HepG2 (cell line): ENCODE measurements around the gene AKAP7. TPM values are rescaled to one million over a fixed set of nuclear protein-coding genes. Genes with fewer than 3 reads are reported as not detected.

Experiments
- ATAC-seq: fragments of 200-7000 bp; cut with Tn5 transposase; 3 replicates; pipeline ENCODE4 v1.9.1; 2020; ENCODE audit warnings: mild to moderate bottlenecking, moderate library complexity
- BruUV-seq: library from RNA; stranded (reverse); fragments of 400-500 nt; replicated peaks from 2 replicates; lab custom pipeline; 2021; lab: Mats Ljungman, UMichigan
- CTCF ChIA-PET: fragments of 300-600 bp; formaldehyde crosslinking; extraction: SDS; loops from one replicate; lab custom pipeline; 2021; ENCODE audit warnings: low total read pairs, inconsistent platforms, low intra/inter-chr PET ratio; lab: Yijun Ruan, JAX
- POLR2A ChIA-PET: fragments of 350-600 bp; sonication (Branson Sonifier 250); formaldehyde crosslinking; loops from one replicate; lab custom pipeline; 2020; ENCODE audit warnings: antibody characterized with exemption, inconsistent platforms; lab: Yijun Ruan, JAX
- DNase-seq: peaks from one replicate; pipeline ENCODE4 v3.0.0-alpha.2; 2015; ENCODE audit warnings: low spot score
- FAIRE-seq: peaks from 3 replicates; lab custom pipeline; 2011; peaks lifted over from hg19 to GRCh38; lab: Jason Lieb, UNC
- H2AFZ ChIP-seq: one replicate; pipeline ENCODE4 v1.6.1; 2011; ENCODE audit warnings: low read length, inconsistent platforms
- H3K27ac ChIP-seq: fragments of 300-600 bp; 3 replicates; pipeline ENCODE4 v1.8.0; 2011; ENCODE audit warnings: mixed run types, mild to moderate bottlenecking, mixed read lengths, low read length, inconsistent platforms; ENCODE audit not compliant: insufficient read depth; ENCODE audit errors: extremely low read length
- H3K27me3 ChIP-seq, 2 experiments: fragments of 200-600 bp in 1 of 2; 2 replicates in 1 of 2; 3 replicates in 1 of 2; pipeline versions ENCODE4 v1.6.0 to v1.8.0; 2011; ENCODE audit warnings: low read length in 2 of 2, mild to moderate bottlenecking in 2 of 2, moderate library complexity in 2 of 2, inconsistent platforms in 1 of 2; ENCODE audit not compliant: insufficient read depth in 2 of 2, control insufficient read depth in 1 of 2
- H3K36me3 ChIP-seq, 2 experiments: fragments of 200-600 bp in 1 of 2; replicated peaks in 1 of 2; 2 replicates in 1 of 2; 3 replicates in 1 of 2; pipeline versions ENCODE4 v1.5.1 to v1.8.0; 2011; ENCODE audit warnings: low read length in 2 of 2, inconsistent platforms in 1 of 2; ENCODE audit not compliant: insufficient read depth in 2 of 2, control insufficient read depth in 1 of 2
- H3K4me1 ChIP-seq: 2 replicates; pipeline ENCODE4 v1.5.1; 2012; ENCODE audit warnings: low read length, inconsistent platforms; ENCODE audit not compliant: insufficient read depth
- H3K4me2 ChIP-seq: 2 replicates; pipeline ENCODE4 v1.6.0; 2011; ENCODE audit warnings: low read depth, low read length, inconsistent platforms
- H3K4me3 ChIP-seq, 3 experiments: fragments of 200-600 bp in 1 of 3; sonication (generic), shearing (Covaris generic) in 1 of 3; replicated peaks in 1 of 3; 2 replicates each; pipeline ENCODE4 v1.5.1; 2011 to 2016; ENCODE audit warnings: low read length in 3 of 3, inconsistent platforms in 2 of 3, low read depth in 2 of 3, mild to moderate bottlenecking in 2 of 3, control low read depth in 1 of 3, mixed read lengths in 1 of 3; ENCODE audit not compliant: insufficient read depth in 1 of 3
- H3K79me2 ChIP-seq: one replicate; pipeline ENCODE4 v1.6.1; 2011; ENCODE audit warnings: low read length, inconsistent platforms; ENCODE audit not compliant: insufficient read depth
- H3K9ac ChIP-seq: 2 replicates; pipeline ENCODE4 v1.6.0; 2011; ENCODE audit warnings: mild to moderate bottlenecking, low read depth, low read length, inconsistent platforms; ENCODE audit not compliant: insufficient read depth
- H3K9me3 ChIP-seq: 2 replicates; pipeline ENCODE4 v1.5.1; 2012; ENCODE audit warnings: mild to moderate bottlenecking, low read length
- H4K20me1 ChIP-seq: 2 replicates; pipeline ENCODE4 v1.6.0; 2011; ENCODE audit warnings: inconsistent platforms, mild to moderate bottlenecking, low read length, moderate library complexity; ENCODE audit not compliant: insufficient read depth
- ATAD3A ChIP-seq: sonication (generic); formaldehyde crosslinking; IDR thresholded peaks from 2 replicates; pipeline ENCODE4 v1.4.0; 2020; ENCODE audit warnings: missing genetic modification reagents
- BRCA1 ChIP-seq: sonication (generic); formaldehyde crosslinking; IDR thresholded peaks from 2 replicates; pipeline ENCODE4 v1.4.0; 2020; ENCODE audit warnings: missing genetic modification reagents
- CREB1 ChIP-seq, 2 experiments: fragments of 450-650 bp in 1 of 2; IDR thresholded peaks; 2 replicates each; pipeline ENCODE4 v1.6.1; 2016 to 2017; ENCODE audit warnings: control low read depth in 1 of 2, mild to moderate bottlenecking in 1 of 2, missing compliant biosample characterization in 1 of 2, missing genetic modification characterization in 1 of 2
- DPF2 ChIP-seq: sonication (generic); formaldehyde crosslinking; IDR thresholded peaks from 2 replicates; pipeline ENCODE4 v1.4.0; 2020; ENCODE audit warnings: mild to moderate bottlenecking, low read depth, missing genetic modification reagents, borderline replicate concordance
- HNRNPLL ChIP-seq: fragments of 200-400 bp; formaldehyde crosslinking; IDR thresholded peaks from 2 replicates; pipeline ENCODE4 v1.6.1; 2017; ENCODE audit warnings: mild to moderate bottlenecking, low read depth, low read length; ENCODE audit not compliant: poor library complexity, severe bottlenecking
- HOXA9 ChIP-seq: sonication (generic); formaldehyde crosslinking; IDR thresholded peaks from 2 replicates; pipeline ENCODE4 v1.8.1; 2022; ENCODE audit warnings: missing genetic modification reagents, mild to moderate bottlenecking, moderate library complexity, borderline replicate concordance
- MAF1 ChIP-seq: sonication (generic); formaldehyde crosslinking; IDR thresholded peaks from 2 replicates; pipeline ENCODE4 v1.5.0; 2020; ENCODE audit warnings: missing genetic modification reagents, borderline replicate concordance
- MAFK ChIP-seq, 2 experiments: IDR thresholded peaks in 1 of 2; conservative IDR thresholded peaks in 1 of 2; 2 replicates each; pipeline ENCODE4 v1.6.1; 2011; ENCODE audit warnings: improper control_type of control experiment in 2 of 2, low read length in 2 of 2
- POGZ ChIP-seq: sonication (generic); formaldehyde crosslinking; IDR thresholded peaks from 2 replicates; pipeline ENCODE4 v1.4.0; 2020; ENCODE audit warnings: mild to moderate bottlenecking, missing genetic modification reagents
- PRPF4 ChIP-seq: fragments of 200-400 bp; formaldehyde crosslinking; IDR thresholded peaks from 2 replicates; pipeline ENCODE4 v1.6.1; 2016; ENCODE audit warnings: low read length, low read depth; ENCODE audit not compliant: poor library complexity, severe bottlenecking
- SRSF4 ChIP-seq: fragments of 200-400 bp; formaldehyde crosslinking; IDR thresholded peaks from one replicate; pipeline ENCODE4 v1.6.1; 2018; ENCODE audit warnings: mild to moderate bottlenecking, low read depth, low read length, moderate library complexity; ENCODE audit not compliant: poor library complexity, severe bottlenecking
- ZNF577 ChIP-seq: sonication (generic); formaldehyde crosslinking; IDR thresholded peaks from 2 replicates; pipeline ENCODE4 v1.4.0; 2020; ENCODE audit warnings: mild to moderate bottlenecking, low read depth, missing genetic modification reagents, borderline replicate concordance
- ZNF788 ChIP-seq: sonication (generic); formaldehyde crosslinking; IDR thresholded peaks from 2 replicates; pipeline ENCODE4 v1.5.0; 2020; ENCODE audit warnings: mild to moderate bottlenecking, missing genetic modification reagents, borderline replicate concordance
- WGBS: methylation state at CpG from one replicate; pipeline ENCODE4 v1.1.6; 2017; ENCODE audit warnings: low lambda C conversion rate; 5-methylcytosine and 5-hydroxymethylcytosine counted together
- in situ Hi-C: cut with HindIII; loops from 2 replicates; pipeline ENCODE4 v1.10.0; 2017; ENCODE audit warnings: low pct_unique_long_range_greater_than_20kb; ENCODE audit not compliant: extremely low pct_ligation_motif_present
- intact Hi-C: fragments of 100-400 bp; cut with micrococcal nuclease; formaldehyde crosslinking; loops from one replicate; pipeline ENCODE4 v1.10.0; 2022; ENCODE audit not compliant: unreplicated experiment
- polyA plus RNA-seq, 8 experiments: library from polyadenylated mRNA; depleted of rRNA in 3 of 8; stranded (reverse) in 7 of 8; unstranded in 1 of 8; fragments of >200 nt; fragmentation: Illumina TruSeq in 4 of 8; extraction: Trizol in 4 of 8; gene quantifications; 2 replicates each; pipeline versions ENCODE4 v1.2.1 to v1.2.3, GENCODE V29; 2011 to 2016; ENCODE audit warnings: low read depth in 4 of 8, missing spikeins in 1 of 8, mixed read lengths in 1 of 8; ENCODE audit not compliant: insufficient read depth in 1 of 8
- total RNA-seq, 5 experiments: library from RNA; depleted of rRNA; stranded (reverse); fragments of >200 nt; fragmentation: Illumina TruSeq; extraction: Trizol; gene quantifications; 2 replicates each; pipeline ENCODE4 v1.2.3, GENCODE V29; 2016; ENCODE audit warnings: low read depth in 1 of 5
- TF ChIP-seq, protein P1 (sequence below): IDR thresholded peaks from 2 replicates; pipeline ENCODE4 v1.6.1; 2012; ENCODE audit warnings: low read length, improper control_type of control experiment

Gene AKAP7
- total and polyA plus RNA-seq, 2 of the 13 experiments (the other 11 are each of a cell fraction or from before 2014, with no cell fraction given): 3.6 to 11.7 TPM

DNA sequence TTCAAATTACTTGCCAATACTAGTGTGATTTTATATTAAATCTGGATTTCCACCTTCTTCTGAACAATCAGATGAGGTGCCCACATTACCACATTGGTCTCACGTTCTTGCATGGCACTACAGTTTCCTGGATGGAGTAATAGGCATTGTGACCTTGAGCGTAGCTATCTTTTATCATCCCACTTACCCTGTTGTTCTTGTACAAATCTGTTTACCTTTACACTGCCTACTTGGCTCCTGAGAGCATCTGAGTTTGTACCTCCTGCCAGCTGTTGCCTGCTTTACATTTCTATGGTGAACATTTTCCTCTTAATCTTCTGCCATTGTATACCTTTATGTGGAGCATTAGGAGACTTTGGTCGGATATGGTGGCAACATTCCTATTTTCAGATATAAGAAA lies 90.7 kb downstream of the AKAP7 start:
- ATAC-seq (no peak), DNase-seq (no peak), FAIRE-seq (no peak)
- Histone ChIP-seq H3K9me3 (no peaks in the 10 kb centered on the region), H2AFZ (no peak overlapping the region), H3K4me3 (no peak overlapping the region), H3K27me3 (no peaks in the 10 kb centered on the region), H4K20me1 (no peaks in the 10 kb centered on the region), H3K27ac (no peak overlapping the region), H3K4me1 (no peaks in the 10 kb centered on the region), H3K4me2 (no peak overlapping the region), H3K79me2 (no peaks in the 10 kb centered on the region), H3K9ac (no peak overlapping the region), H3K36me3 (no peaks in the 10 kb centered on the region)
- intact Hi-C loops (no loop called here), in situ Hi-C loops (no loop called here)
- 95% methylated on average over 3 of the region's 3 CpGs for WGBS
- no TSS peak for BruUV-seq
- POLR2A ChIA-PET: no interaction called here
- CTCF ChIA-PET: no interaction called here
- TF ChIP-seq ATAD3A (CRISPR knock-in tag) (no peak), MAFK (conservative IDR thresholded peaks at IDR 0.05 in 1 of 2, IDR thresholded peaks at IDR 0.05 in 1 of 2; ENCODE audit: low read length in 2 of 2) (no peak), PRPF4 (no peak), CREB1 (IDR thresholded peaks at IDR 0.05) (no peak), CREB1 (CRISPR knock-in tag; IDR thresholded peaks at IDR 0.05) (no peak), HOXA9 (CRISPR knock-in tag) (no peak), BRCA1 (CRISPR knock-in tag) (no peak), DPF2 (CRISPR knock-in tag) (no peak), SRSF4 (no peak), MAF1 (CRISPR knock-in tag) (no peak), HNRNPLL (no peak), ZNF577 (no peak), ZNF788 (CRISPR knock-in tag) (no peak), POGZ (CRISPR knock-in tag) (no peak)
- TF ChIP-seq, protein P1, sequence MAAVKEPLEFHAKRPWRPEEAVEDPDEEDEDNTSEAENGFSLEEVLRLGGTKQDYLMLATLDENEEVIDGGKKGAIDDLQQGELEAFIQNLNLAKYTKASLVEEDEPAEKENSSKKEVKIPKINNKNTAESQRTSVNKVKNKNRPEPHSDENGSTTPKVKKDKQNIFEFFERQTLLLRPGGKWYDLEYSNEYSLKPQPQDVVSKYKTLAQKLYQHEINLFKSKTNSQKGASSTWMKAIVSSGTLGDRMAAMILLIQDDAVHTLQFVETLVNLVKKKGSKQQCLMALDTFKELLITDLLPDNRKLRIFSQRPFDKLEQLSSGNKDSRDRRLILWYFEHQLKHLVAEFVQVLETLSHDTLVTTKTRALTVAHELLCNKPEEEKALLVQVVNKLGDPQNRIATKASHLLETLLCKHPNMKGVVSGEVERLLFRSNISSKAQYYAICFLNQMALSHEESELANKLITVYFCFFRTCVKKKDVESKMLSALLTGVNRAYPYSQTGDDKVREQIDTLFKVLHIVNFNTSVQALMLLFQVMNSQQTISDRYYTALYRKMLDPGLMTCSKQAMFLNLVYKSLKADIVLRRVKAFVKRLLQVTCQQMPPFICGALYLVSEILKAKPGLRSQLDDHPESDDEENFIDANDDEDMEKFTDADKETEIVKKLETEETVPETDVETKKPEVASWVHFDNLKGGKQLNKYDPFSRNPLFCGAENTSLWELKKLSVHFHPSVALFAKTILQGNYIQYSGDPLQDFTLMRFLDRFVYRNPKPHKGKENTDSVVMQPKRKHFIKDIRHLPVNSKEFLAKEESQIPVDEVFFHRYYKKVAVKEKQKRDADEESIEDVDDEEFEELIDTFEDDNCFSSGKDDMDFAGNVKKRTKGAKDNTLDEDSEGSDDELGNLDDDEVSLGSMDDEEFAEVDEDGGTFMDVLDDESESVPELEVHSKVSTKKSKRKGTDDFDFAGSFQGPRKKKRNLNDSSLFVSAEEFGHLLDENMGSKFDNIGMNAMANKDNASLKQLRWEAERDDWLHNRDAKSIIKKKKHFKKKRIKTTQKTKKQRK: no peak
